Measurements from ENCODE around the gene PPP4R4.

GRCh38 chr14:94203473-94204210 is 29.5 kb downstream of the PPP4R4 start:
- TF ChIP-seq POLR2AphosphoS5 (IDR thresholded peaks at IDR 0.05) (no peak), POLR2A (IDR thresholded peaks at IDR 0.05) (no peak)
- TF ChIP-seq, protein P1, sequence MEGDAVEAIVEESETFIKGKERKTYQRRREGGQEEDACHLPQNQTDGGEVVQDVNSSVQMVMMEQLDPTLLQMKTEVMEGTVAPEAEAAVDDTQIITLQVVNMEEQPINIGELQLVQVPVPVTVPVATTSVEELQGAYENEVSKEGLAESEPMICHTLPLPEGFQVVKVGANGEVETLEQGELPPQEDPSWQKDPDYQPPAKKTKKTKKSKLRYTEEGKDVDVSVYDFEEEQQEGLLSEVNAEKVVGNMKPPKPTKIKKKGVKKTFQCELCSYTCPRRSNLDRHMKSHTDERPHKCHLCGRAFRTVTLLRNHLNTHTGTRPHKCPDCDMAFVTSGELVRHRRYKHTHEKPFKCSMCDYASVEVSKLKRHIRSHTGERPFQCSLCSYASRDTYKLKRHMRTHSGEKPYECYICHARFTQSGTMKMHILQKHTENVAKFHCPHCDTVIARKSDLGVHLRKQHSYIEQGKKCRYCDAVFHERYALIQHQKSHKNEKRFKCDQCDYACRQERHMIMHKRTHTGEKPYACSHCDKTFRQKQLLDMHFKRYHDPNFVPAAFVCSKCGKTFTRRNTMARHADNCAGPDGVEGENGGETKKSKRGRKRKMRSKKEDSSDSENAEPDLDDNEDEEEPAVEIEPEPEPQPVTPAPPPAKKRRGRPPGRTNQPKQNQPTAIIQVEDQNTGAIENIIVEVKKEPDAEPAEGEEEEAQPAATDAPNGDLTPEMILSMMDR (IDR thresholded peaks at IDR 0.05), result no peak
